Stimulated activated CD4-positive, alpha-beta T cell treated with anti-CD3 and anti-CD28 coated beads, Interleukin-4, amount 100 ng/mL, for 1 hour (primary cell): ENCODE results near the gene GAPT.

Experiments used
- DNase-seq: peaks from one replicate; pipeline ENCODE4 v3.0.0-alpha.2; 2020

Gene GAPT

DNA sequence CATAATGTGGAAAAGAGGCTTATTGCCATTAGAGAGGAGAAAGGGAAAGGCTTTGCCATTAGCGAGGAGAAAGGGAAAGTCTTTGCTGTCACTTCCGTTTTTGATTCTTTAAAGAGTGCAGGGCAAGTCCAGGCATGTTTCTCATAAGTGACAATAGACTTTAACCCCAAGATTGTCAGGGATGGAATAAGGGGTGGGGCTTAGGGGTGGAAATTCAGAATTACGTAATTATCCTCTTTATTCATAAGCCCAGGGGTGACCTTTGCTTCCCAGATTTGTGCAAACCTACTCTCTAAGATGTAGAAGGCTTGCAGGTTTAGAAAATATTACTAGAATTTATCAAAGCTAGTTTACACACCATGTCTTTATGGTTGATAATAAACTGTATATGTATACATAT lies 29.1 kb upstream of the GAPT start:
- DNase-seq, result no peak

DNA sequence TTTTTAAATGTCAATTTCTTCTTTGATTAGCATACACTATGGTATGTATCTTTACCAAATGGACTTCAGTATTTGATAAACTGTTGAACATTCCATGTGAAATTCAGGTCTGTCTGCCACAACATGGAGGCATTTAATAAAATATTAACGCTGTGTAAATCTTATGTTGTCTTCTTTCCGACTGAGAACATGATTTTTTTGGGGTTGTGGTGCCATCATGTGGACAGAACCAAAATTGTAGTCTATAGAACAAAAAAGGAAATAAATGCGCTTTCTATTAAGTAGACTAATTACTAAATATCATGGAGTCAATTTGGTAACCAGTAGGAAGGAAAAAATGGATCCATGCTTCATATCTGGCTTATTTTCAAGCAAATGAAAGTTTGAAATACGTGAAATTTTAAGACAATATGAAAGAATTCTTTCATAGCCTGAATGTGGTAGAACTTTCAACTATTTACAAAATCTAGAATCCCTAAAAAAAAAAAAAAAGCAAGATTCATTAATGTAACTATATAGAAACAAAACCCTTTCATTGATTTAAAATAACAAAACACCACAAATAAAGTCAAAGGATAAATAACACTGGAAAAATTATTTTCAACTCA lies 28.5 kb upstream of the GAPT start:
- no peak for DNase-seq

DNA sequence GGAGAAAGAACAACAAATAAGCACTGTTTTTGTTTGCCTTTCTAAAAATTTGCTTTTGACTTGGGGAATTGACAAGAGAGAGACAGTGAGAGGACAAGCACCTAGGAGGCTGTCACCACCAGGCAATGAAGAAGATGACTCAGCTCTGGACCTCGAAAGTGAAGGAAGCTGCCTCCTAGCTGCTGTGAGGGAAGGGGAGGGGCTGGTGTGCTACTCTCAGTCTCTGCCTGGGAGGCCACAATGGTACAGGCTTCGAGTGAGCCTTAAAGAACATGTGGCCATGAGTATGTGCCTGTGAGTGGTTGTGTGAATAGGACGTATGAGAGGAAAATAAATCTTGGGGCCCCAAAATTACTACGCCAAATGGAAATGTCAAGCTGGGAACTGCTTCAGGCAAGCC lies 24.3 kb upstream of the GAPT start:
- DNase-seq, result no peak

DNA sequence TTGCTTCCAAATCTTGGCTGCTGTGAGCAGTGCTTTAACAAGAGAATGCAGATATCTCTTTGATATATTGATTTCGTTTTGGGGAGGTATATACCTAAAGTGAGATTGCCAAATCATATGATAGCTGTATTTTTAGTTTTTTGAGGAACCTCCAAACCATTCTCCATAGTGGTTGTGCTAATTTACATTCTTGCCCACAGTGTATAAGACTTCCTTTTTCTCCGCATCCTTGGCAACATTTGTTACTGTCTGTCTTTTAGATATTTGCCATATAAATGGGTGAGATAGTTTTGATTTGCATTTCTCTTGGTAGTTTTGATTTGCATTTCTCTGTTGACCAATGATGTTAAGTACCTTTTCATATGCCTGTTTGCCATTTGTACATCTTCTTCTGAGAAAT lies 21.3 kb upstream of the GAPT start:
- DNase-seq, result no peak

DNA sequence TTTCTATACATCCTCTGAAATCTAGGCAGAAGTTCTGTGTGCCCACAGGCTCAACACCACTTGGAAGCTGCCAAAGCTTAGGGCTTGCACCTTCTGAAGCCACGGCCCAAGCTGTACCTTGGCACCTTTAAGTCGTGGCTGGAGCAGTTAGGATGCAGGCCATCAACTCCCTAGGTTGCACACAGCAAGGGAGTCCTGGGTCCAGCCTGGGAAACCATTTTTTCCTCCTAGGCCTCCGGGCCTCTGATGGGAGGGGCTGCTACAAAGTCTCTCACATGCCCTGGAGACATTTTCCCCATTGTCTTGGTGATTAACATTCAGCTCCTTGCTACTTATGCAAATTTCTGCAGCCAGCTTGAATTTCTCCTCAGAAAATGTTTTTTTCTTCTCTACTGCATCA lies 15.8 kb upstream of the GAPT start:
- DNase-seq, result no peak

DNA sequence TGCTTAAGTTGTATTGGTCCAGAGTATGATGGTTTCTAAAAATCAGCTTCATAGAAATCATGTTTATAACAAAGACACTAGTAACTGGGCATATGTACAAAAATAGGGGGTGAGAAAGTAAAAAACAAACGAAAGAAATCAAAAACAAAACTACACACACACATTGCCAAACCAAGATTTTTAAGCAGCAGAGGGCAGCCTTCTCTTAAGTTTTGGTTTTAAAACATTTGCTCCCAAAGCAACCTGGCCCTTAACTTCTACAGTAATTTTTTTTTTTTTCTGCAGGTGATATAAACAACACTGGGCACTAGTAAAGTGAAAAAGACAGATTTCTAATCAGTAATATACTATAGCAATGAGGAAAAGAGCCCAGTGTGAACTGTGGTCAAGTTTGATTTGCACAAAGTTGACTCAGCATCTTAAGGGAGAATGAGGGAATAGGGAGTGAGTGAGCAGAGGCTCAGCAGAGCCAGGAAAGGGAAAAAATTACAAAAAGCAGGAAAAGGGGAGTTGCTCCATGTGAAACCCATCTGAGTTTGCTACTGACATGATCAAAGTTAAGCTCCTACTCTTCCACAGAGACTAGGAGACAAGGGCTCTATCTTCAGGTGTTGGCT lies 13.4 kb upstream of the GAPT start:
- DNase-seq, result no peak

DNA sequence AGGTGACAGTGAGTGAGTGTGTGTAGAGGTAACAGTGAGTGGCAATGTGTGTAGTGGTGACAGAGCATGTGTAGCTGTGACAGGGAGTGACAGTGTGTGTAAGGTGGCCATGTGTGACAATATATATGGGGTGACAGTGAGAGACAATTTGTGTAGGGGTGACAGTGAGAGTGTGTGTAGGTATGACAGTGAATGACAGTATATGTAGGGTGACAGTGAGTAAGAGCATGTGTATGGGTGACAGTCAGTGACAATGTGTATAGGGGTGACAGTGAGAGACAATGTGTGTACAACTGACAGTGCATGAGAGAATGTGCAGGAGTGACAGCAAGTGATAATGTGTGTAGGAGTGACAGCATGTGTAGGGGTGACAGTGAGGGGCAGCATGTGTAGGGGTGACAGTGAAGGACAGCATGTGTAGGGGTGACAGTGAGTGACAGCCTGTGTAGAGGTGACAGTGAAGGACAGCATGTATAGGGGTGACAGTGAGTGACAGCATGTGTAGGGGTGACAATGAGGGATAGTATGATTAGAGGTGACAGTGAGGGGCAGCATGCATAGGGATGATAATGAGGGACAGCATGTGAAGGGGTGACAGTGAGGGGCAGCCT lies 10.1 kb upstream of the GAPT start:
- DNase-seq, result no peak

DNA sequence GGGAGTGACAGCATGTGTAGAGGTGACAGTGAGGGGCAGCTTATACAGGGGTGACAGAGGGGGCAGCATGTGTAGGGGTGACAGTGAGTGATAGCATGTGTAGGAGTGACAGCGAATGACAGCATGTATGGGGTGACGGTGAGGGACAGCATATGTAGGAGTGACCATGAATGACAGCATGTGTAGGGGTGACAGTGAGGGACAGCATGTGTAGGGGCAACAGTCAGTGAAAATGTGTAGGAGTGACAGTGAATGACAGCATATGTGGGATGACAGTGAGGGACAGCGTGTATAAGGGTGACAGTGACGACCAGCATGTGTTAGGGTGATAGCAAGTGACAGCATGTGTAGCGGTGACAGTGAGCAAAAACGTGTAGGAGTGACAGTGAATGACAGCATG lies 9.4 kb upstream of the GAPT start:
- no peak for DNase-seq

DNA sequence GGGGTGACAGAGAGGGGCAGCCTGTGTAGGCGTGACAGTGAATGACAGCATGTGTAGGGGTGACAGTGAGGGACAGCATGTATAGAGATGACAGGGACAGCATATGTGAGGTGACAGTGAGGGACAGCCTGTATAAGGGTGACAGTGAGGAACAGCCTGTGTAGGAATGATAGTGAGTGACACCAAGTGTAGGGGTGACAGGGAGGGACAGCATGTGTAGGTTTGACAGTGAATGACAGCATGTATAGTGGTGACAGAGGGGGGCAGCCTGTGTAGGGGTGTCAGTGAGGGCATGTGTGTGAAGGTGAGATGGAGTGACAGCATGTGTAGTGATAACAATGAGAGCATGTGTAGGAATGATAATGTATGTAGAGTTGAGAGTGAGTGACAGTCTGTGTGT lies 8.7 kb upstream of the GAPT start:
- no peak for DNase-seq

DNA sequence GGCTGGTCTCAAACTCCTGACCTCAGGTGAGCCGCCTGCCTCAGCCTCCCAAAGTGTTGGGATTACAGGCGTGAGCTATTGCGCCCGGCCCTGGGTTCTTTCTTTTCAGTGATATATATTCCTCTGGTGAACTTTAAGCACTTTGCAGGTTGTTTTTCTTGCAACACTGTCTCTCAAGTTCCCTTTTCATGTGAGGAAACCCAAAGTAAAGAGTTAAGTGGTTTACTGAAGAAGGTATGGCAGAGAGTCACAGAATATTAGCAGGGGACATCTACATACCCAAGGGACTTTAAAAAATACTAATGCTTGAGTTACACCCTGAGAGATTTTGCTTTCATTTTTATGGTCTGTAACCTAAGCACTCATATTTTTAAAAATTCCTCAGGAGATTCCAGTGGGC lies 6.7 kb upstream of the GAPT start:
- no peak for DNase-seq

DNA sequence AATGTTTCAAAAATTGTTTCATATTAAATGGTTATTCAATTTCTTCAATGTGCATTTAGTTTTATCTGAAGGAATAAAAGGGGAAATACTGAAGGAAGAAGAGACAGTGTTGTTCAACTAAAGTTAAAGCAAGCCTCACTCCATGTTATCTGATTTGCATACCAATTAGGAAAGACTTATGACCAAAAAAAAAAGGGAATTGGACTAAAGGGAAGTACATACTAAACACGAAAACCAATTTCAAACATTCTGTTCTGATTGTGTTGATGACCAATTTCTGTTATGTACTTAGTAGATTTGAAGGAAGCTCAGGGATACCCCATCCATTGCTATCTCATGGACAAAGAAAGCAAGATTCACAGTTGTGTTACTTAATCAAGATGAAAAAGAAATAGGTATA lies 4.9 kb upstream of the GAPT start:
- DNase-seq, result no peak

DNA sequence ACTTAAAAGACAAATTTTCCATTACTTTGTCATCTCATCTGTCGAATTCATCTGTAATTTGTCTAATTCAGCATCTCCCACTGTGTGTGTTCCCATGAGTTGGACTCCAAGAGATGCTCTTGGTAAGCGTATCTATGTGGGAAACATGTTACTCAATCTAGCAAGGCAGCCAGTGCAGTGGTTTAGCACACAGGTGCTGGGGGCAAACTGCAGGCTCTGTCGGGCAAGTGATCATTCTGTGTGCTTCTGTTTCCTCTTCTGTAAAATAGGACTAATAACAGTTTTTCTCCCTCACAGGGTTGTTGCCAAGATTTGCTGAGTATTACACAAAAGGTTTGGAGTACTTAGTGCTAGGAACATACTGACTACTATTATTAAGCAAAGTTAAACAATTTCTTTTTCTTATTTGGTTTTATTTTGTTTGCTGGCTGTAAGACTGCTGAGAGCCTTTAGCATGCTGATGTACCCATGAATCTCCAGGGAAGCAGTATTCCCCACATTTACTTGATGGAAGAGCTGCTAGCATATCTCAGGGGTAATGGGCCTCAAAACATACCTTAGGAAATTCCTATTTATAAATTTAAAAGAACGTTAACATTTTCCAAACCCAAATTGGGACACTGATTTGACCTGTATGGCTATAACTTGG lies 709 bp upstream of the GAPT start:
- DNase-seq, result no peak

DNA sequence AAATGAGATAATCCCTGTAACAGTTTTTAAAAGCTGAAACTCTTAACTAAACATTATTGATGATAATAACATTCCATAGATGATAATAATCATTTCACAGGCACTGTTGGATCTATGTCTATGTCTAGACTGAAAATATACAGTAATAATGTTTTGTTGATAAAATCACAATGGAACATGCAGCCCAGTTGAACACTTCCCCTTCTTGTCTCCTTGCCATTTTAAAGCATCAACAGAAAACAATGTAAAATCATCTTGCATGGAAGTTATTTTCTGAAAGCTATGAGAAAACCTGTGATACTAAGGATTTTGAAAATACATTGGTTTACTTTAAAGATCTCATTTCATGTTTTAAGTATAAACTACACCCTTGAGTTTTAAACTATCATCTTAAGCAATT lies 1.9 kb downstream of the GAPT start:
- DNase-seq, result no peak

DNA sequence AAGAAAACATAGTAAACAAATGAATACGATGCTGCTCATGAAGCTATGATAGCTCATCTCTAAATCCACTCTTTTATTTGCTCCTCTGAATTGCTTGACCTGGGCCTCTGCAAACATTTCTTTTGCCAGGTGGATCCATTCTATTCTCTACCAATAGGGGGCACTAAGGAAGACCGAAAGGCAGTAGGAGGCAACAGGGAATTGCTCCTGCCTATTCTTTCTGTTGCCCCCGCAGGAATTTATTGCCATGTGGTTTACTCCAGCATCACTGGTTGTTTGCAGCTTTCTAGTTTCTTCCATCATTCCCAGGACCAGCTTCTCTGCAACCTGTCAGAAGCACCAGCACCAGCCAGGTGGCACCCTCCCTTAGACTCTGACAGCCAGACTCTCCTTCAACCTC lies 5.3 kb downstream of the GAPT start:
- DNase-seq, result no peak

DNA sequence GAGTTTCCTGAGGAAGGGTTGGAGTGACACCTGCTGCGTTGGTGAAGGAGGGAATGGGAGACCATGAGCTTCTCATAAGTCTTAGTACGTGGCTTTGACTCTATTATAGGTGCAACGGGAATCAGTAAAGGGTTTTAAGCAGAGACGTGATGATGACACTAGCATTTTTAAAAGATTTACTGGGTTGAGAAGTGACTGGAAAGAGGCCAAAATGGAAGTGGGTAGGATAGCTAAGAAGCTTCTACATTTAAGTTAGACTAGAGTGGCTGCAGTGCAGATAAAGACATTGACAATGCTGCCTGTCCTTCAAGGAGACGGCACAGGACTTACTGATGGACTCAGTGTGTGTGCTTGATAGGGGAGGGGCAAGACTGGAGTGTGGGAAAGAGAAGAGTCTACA lies 6.2 kb downstream of the GAPT start:
- DNase-seq, result no peak

DNA sequence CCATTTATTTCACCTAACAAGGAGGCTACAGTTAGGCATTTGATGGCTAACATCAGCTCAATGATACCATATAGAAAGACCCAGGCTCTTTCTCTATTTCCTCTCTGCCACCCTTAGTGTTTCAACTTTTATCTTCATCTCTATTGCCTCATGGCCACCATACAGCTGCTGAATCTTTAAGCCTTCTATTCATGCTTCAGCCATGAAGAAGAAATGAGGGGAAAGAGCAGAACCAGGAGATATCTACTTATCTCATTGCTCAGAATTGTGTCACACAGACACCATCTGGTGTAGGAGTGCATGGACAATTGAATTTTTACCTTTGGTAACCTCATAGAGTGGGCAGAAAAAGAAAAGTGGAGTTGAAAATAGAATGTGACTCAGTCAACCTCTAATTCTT lies 6.7 kb downstream of the GAPT start:
- no peak for DNase-seq

DNA sequence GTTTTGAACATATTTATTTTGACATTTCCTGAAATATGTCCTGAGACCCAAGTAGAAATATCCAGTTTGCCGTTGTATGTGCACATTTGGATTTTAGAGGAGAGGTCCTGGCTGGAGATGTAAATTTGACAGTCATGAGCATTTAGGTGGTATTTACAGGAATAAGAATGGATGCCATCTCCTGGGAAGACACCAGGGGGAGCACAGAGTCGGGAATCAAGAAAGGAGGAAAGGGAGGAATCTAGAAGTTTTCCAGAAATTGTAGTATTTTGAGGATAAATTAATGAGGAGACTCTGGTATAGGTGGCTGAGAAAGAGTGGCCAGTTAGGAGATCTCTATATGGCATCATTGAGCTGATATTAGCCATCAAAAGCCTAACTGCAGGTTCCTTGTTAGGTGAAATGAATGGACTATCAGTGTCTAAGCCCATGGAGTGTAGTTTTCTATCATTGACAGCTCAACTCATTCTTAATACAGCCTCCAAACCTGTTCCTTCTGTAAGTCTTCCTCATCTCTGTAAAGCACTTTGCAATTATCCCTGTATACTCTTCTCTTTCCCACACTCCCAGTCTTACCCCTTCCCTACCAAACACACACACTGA lies 7.2 kb downstream of the GAPT start:
- DNase-seq, result no peak

DNA sequence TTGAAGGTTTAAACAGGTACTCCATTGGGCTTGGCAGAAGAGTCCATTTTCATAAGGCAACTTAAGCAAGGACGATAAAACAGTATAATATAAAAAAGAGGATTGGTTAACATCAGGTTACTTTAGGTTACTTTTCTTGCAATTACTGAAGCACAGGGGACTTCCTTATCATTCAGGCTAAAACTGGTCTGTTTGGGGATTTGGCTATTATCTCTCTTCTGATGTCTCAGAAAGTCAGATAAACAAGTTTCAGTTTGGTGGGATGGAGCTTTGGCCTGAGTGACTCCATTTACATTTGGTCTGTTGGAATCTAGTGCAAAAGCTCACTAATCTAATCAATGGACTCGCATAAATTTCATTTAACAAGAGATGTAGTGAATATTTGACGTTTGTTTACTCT lies 8.0 kb downstream of the GAPT start:
- DNase-seq, result no peak

DNA sequence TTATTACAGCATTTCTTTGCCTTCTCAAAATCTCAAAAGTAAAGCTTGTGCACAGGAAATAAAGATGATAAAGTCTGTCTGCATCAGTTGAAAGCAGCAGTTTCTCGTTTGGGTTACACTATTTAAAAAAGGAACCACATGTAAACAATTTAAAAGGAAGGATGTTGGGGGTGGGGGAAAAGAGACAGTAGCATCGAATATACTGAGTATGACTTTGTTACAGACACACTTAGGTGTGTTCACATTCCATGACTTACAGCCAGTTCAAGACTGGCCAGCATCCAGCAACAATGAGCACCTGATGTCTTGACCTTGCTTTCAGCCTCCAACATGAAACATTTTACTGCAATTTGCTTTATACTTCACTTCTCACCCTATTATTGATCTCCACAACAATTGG lies 8.7 kb downstream of the GAPT start:
- DNase-seq, result no peak

DNA sequence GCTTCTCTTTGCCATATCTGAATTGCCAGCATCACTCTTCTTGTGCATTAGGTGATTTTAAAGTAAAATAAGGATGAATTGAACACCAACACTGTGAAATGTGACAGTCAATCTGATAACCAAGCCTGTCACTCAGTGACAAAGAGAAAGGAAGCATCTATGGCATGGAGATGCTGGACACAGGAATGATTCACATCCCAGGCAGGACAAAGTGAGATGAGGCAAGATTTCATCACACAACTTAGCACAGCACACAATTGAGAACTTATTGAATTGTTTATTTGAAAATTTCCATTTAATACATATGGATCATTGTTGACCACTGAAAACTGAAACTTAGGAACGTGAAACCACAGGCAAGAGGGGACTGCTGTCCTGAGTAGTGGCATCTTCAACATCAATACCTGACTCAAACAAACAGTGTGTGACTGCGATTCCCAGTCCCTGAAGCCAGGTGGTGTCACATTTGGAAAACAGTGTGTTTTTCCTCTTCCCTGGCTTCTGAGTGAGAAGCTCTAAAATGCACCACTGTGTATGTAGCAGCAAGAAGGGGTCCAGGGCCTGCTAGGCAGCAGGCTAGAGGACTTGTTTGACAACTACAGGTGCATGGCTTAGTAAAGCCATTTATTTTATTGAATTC lies 10.7 kb downstream of the GAPT start:
- DNase-seq, result no peak

DNA sequence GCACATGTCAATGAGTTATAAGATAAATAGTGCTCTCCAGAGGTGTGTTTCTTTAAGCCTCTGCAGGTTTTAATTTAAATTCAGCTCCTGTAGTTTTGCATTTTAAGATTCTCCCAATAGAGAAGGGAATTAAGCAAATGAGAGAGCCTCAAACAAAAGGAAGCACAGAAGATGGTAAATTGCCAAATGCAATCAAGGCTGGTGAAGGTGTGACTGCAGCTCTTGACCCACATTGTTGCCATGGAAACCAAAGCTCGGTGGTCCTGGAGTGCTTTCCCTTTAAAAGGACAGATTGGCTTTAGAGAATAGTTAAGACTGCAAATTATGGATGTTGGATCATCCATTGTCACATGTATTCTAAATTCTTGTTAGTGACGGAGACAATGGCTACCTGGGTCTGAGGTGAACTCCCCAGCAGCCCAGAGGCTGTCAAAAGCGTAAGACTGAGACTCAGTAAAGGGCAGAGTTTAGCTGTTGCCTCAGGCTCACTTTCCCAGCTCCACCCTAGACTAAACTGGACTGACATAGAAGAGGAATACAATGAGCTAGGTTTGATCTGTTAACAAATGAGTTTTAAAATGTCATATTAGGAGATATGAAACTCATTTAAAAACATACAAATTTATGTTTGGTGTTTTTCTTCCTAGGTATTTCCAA lies 12.3 kb downstream of the GAPT start:
- DNase-seq, result no peak

DNA sequence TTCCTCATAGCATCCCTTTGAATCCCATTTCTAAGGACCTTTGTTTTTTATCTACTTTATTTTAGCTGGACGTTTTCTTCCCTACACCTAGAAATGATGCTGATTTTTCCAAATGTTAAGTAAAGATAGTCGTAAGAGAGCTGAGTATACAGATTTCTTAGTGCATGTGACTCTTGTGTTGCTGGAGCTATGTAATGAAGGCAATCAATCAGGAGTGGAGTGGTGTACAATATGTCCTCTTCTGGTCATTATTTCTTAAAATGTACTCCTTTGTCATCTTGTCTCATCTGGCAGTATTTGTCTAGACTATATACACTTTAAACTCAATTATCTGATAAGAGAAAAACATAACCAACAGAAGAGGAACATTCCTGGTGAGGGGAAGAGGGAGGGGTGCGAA lies 13.5 kb downstream of the GAPT start:
- no peak for DNase-seq

DNA sequence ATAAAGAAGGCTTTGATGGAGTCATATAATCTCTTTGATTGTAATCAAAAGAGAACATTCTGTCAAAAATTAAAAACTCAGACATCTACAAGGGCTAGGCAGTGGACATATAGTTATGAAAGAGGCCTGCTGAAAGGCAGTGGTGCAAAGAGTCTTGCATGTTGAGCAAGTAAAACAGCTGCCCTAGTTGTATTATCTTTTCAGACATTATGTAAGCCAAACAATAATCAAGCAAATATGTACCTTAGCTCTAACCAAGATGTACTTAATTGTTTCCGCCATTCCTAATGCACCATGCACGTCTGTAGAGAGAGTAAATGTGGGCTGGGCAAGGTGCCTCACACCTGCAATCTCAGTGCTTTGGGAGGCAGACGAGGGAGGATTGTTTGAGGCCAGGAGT lies 14.3 kb downstream of the GAPT start:
- no peak for DNase-seq
